ENCODE measurements around the gene SLC38A8.

SLC38A8 gene

GRCh38 chr16:83994087-83994486, 48.5 kb downstream of the SLC38A8 start:
- DNase-seq, result no peak

- no peak for DNase-seq
These were observed 50.0 kb downstream of the SLC38A8 start for GRCh38 chr16:83992624-83993023.

- DNase-seq, result no peak
These were observed 52.1 kb downstream of the SLC38A8 start for GRCh38 chr16:83990492-83990891.

- DNase-seq, result no peak
These were observed 53.3 kb downstream of the SLC38A8 start for GRCh38 chr16:83989300-83989699.

GRCh38 chr16:83983491-83983890, 59.1 kb downstream of the SLC38A8 start:
- DNase-seq, result no peak

- no peak for DNase-seq
These were observed 60.8 kb downstream of the SLC38A8 start for GRCh38 chr16:83981799-83982198.

- no peak for DNase-seq
These were observed 61.8 kb downstream of the SLC38A8 start for GRCh38 chr16:83980794-83981193.

GRCh38 chr16:83979441-83979840, 63.2 kb downstream of the SLC38A8 start:
- no peak for DNase-seq

- DNase-seq, result no peak
These were observed 64.1 kb downstream of the SLC38A8 start for GRCh38 chr16:83978401-83978904.

GRCh38 chr16:83977056-83977815, 65.4 kb downstream of the SLC38A8 start:
- DNase-seq, result no peak

GRCh38 chr16:83975590-83976260, 66.9 kb downstream of the SLC38A8 start:
- no peak for DNase-seq

- DNase-seq, result no peak
These were observed 68.1 kb downstream of the SLC38A8 start for GRCh38 chr16:83974475-83974874.

- no peak for DNase-seq
These were observed 68.8 kb downstream of the SLC38A8 start for GRCh38 chr16:83973581-83974385.

- no peak for DNase-seq
These were observed 69.5 kb downstream of the SLC38A8 start for GRCh38 chr16:83973077-83973476.

GRCh38 chr16:83972256-83973008, 70.2 kb downstream of the SLC38A8 start:
- no peak for DNase-seq

GRCh38 chr16:83971165-83972130, 71.1 kb downstream of the SLC38A8 start:
- DNase-seq, result no peak

GRCh38 chr16:83970430-83970815, 72.2 kb downstream of the SLC38A8 start:
- no peak for DNase-seq

GRCh38 chr16:83969771-83970429, 72.7 kb downstream of the SLC38A8 start:
- DNase-seq, result no peak

GRCh38 chr16:83968891-83969649, 73.5 kb downstream of the SLC38A8 start:
- no peak for DNase-seq

GRCh38 chr16:83968306-83968851, 74.2 kb downstream of the SLC38A8 start:
- no peak for DNase-seq
